ENCODE measurements around the gene DEPP1. TPM values are rescaled to one million over a fixed set of nuclear protein-coding genes. Genes with fewer than 3 reads are reported as not detected.

DEPP1 gene
- polyA plus RNA-seq, 1 donor from 2014 or later: 4.3 TPM

- Histone ChIP-seq H3K4me3 (ENCODE audit: low read length) (peak overlapping the region; percentile 94), H3K9ac (ENCODE audit: low read length) (peak overlapping the region; percentile 82), H3K9me3 (ENCODE audit: low read length) (no peaks in the 10 kb centered on the region), H3K27me3 (ENCODE audit: insufficient read depth, low read depth, low read length) (no peaks in the 10 kb centered on the region), H3K36me3 (ENCODE audit: insufficient read depth, low read length) (no peaks in the 10 kb centered on the region), H3K27ac (ENCODE audit: low read length) (no peak overlapping the region), H3K79me2 (replicated peaks; ENCODE audit: insufficient read depth, low read length) (no peaks in the 10 kb centered on the region), H3F3A (ENCODE audit: insufficient read depth, low read length, poor library complexity, severe bottlenecking) (no peaks in the 10 kb centered on the region), H3K9me2 (ENCODE audit: insufficient read depth, low read length) (no peaks in the 10 kb centered on the region), H4K20me1 (ENCODE audit: insufficient read depth) (no peaks in the 10 kb centered on the region), H3K4me2 (ENCODE audit: low read length) (no peak overlapping the region), H2AFZ (ENCODE audit: low read depth, low read length) (no peak overlapping the region)
- TF ChIP-seq MXI1 (conservative IDR thresholded peaks at IDR 0.05; ENCODE audit: poor library complexity, severe bottlenecking): no peak
- no peak for TF ChIP-seq SMC3 (conservative IDR thresholded peaks at IDR 0.05; ENCODE audit: poor library complexity)
Measured at GRCh38 chr10:44960482-44961229, 18.0 kb downstream of the DEPP1 start.

DNA sequence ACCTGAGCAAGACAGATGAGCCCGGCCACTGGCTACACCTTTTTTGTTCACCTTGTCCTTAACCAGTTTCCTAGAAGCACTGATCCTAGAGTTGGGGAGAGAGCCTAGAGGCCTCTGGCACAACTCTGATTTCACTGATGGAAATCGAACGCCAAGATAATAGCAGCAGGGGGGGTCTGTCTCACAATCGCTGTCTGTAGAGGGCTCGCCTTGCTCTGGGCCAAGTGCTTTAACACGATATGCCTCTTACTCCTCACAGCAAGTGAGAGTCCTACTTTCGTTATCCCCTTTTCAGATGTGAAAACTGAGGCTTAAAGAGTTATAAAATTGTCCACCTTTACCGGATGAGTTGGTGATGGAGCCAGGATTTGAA, 18.5 kb downstream of the DEPP1 start:
- Histone ChIP-seq H2AFZ (ENCODE audit: low read depth, low read length) (no peak overlapping the region), H3K9me3 (ENCODE audit: low read length) (no peaks in the 10 kb centered on the region), H3K4me2 (ENCODE audit: low read length) (peak overlapping the region; percentile 68), H3F3A (ENCODE audit: insufficient read depth, low read length, poor library complexity, severe bottlenecking) (no peaks in the 10 kb centered on the region), H4K20me1 (ENCODE audit: insufficient read depth) (no peaks in the 10 kb centered on the region), H3K4me3 (ENCODE audit: low read length) (peak overlapping the region; percentile 94), H3K27me3 (ENCODE audit: insufficient read depth, low read depth, low read length) (no peaks in the 10 kb centered on the region), H3K79me2 (replicated peaks; ENCODE audit: insufficient read depth, low read length) (no peaks in the 10 kb centered on the region), H3K9me2 (ENCODE audit: insufficient read depth, low read length) (no peaks in the 10 kb centered on the region), H3K9ac (ENCODE audit: low read length) (peak overlapping the region; percentile 82), H3K36me3 (ENCODE audit: insufficient read depth, low read length) (no peaks in the 10 kb centered on the region), H3K27ac (ENCODE audit: low read length) (peak overlapping the region; percentile 24)
- TF ChIP-seq POLR2AphosphoS5 (IDR thresholded peaks at IDR 0.05) (no peak), EP300 (conservative IDR thresholded peaks at IDR 0.05; ENCODE audit: poor library complexity, severe bottlenecking) (no peak), MXI1 (conservative IDR thresholded peaks at IDR 0.05; ENCODE audit: poor library complexity, severe bottlenecking) (no peak), CTCF (IDR thresholded peaks at IDR 0.05; ENCODE audit: poor library complexity, severe bottlenecking) (no peak), SMC3 (conservative IDR thresholded peaks at IDR 0.05; ENCODE audit: poor library complexity) (no peak), TAF1 (IDR thresholded peaks at IDR 0.05; ENCODE audit: low read depth) (no peak), EZH2 (IDR thresholded peaks at IDR 0.05; ENCODE audit: borderline replicate concordance, insufficient read depth, low read length, poor library complexity, severe bottlenecking) (no peak), RAD21 (conservative IDR thresholded peaks at IDR 0.05) (no peak)

DNA sequence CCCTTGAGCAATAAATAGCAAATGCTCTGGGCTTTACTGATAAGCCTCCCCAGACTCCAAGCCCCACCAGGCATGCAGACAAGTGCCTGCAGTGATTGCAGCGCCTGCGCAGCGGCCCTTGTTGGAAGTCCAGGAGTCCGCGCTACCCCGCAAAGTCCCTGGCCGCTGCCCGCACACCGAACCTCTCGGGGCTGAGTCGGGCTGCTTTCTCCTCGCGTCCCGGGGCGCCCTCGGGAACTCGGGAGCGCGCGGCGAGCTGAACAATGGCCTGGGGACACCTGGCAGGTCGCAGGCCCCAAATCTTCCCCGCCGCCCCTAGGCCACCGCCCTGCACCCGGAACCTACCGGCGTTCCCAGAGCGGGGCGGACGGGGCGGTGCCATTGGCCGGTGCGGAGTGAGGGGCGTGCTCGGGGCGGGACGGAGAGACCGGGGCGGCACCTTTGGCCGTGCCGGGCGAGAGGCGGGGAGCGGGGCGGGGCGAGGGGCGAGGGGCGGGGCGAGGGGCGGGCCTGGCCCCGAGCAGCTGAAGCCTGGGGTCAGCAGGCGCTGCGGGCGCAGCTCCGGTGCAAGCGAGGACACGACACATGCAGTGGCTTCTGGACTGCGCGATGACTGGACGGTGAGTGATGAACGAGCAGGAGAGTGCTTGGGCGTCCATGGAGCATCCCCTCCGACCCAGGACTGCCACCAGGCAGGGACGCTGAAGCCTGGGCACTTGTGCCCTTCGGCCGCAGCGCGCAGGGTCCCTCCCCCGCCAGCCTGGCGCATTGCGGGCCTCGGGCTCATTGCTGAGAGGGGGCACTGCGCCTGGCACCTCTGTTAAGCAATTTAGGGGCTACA, 19.1 kb downstream of the DEPP1 start, which contains the start of gene RASSF4:
Gene RASSF4, plus strand, starts transcription at position 556 of the 841 bp plus-strand sequence. CDS start 10,401 bp downstream, outside the sequence.
- H3K4me3 ChIP-seq (ENCODE audit: low read length): peak within 1 kb of the TSS; percentile 94
- no peaks in the 10 kb centered on the region for H3K79me2 ChIP-seq (replicated peaks; ENCODE audit: insufficient read depth, low read length)
- H3K4me2 ChIP-seq (ENCODE audit: low read length): peak within 1 kb of the TSS; percentile 72
- H3K27ac ChIP-seq (ENCODE audit: low read length): peak within 1 kb of the TSS; percentile 42
- H3K36me3 ChIP-seq (ENCODE audit: insufficient read depth, low read length): no peaks in the 10 kb centered on the region
- no peaks in the 10 kb centered on the region for H3K9me3 ChIP-seq (ENCODE audit: low read length)
- no peaks in the 10 kb centered on the region for H4K20me1 ChIP-seq (ENCODE audit: insufficient read depth)
- TF ChIP-seq EP300 (conservative IDR thresholded peaks at IDR 0.05; ENCODE audit: poor library complexity, severe bottlenecking) (no peak), SMC3 (conservative IDR thresholded peaks at IDR 0.05; ENCODE audit: poor library complexity) (peak; percentile 36), EZH2 (IDR thresholded peaks at IDR 0.05; ENCODE audit: borderline replicate concordance, insufficient read depth, low read length, poor library complexity, severe bottlenecking) (no peak), POLR2AphosphoS5 (IDR thresholded peaks at IDR 0.05) (peak; percentile 37), TAF1 (IDR thresholded peaks at IDR 0.05; ENCODE audit: low read depth) (peak; percentile 52), REST (IDR thresholded peaks at IDR 0.05; ENCODE audit: borderline replicate concordance) (no peak), CTCF (IDR thresholded peaks at IDR 0.05; ENCODE audit: poor library complexity, severe bottlenecking) (no peak), MXI1 (conservative IDR thresholded peaks at IDR 0.05; ENCODE audit: poor library complexity, severe bottlenecking) (peak; percentile 55), RAD21 (conservative IDR thresholded peaks at IDR 0.05) (peak; percentile 27)
- no peaks in the 10 kb centered on the region for H3K27me3 ChIP-seq (ENCODE audit: insufficient read depth, low read depth, low read length)
- H3K9ac ChIP-seq (ENCODE audit: low read length): peak within 1 kb of the TSS; percentile 82
- H2AFZ ChIP-seq (ENCODE audit: low read depth, low read length): peak within 1 kb of the TSS; percentile 41
- H3K9me2 ChIP-seq (ENCODE audit: insufficient read depth, low read length): no peaks in the 10 kb centered on the region
- no peaks in the 10 kb centered on the region for H3F3A ChIP-seq (ENCODE audit: insufficient read depth, low read length, poor library complexity, severe bottlenecking)
